Transverse colon (tissue), 4 donors: Measurements from ENCODE around the gene NCCRP1.

Source experiments
- CTCF ChIP-seq, 5 experiments: fragments of 200-600 bp in 3 of 5; fragments of 450-650 bp in 2 of 5; sonication (generic) in 3 of 5; IDR thresholded peaks; 1 replicate in 2 of 5; 2 replicates in 3 of 5; pipeline ENCODE4 v1.5.1; 2016 to 2017; ENCODE audit warnings: antibody characterized with exemption in 5 of 5, inconsistent platforms in 3 of 5, mild to moderate bottlenecking in 2 of 5, moderate library complexity in 1 of 5
- EP300 ChIP-seq: sonication (generic); formaldehyde crosslinking; IDR thresholded peaks from one replicate; pipeline ENCODE4 v1.6.1; 2017; ENCODE audit warnings: antibody characterized with exemption, low read depth
- POLR2A ChIP-seq: fragments of 450-650 bp; IDR thresholded peaks from one replicate; pipeline ENCODE4 v1.6.1; 2016; ENCODE audit warnings: antibody characterized with exemption, mild to moderate bottlenecking, moderate library complexity
- POLR2AphosphoS5 ChIP-seq, 3 donors: sonication (generic); formaldehyde crosslinking; IDR thresholded peaks; one replicate each; pipeline ENCODE4 v1.6.1; 2016; ENCODE audit warnings: antibody characterized with exemption in 3 of 3

- TF ChIP-seq CTCF (IDR thresholded peaks at IDR 0.05), result no peak
- no peak for TF ChIP-seq POLR2A
- no peak for TF ChIP-seq POLR2AphosphoS5 (IDR thresholded peaks at IDR 0.05)
- TF ChIP-seq EP300, result no peak
These were observed 15.1 kb upstream of the NCCRP1 start for GRCh38 chr19:39181500-39182173.
